GM18517 (cell line): ENCODE measurements around the gene NOL9.

Experiments
- ATAC-seq: cut with Tn5 transposase; IDR thresholded peaks from one replicate; pipeline ENCODE4 v1.9.1; 2021; ENCODE audit warnings: mild to moderate bottlenecking, moderate library complexity; ENCODE audit not compliant: unreplicated experiment

Gene NOL9

GRCh38 chr1:6473974-6474814 lies 80.1 kb downstream of the NOL9 start:
- ATAC-seq = no peak

- no peak for ATAC-seq
These were observed 81.2 kb downstream of the NOL9 start for GRCh38 chr1:6473156-6473555.

- ATAC-seq = no peak
These were observed 81.9 kb downstream of the NOL9 start for GRCh38 chr1:6472391-6472790.

DNA sequence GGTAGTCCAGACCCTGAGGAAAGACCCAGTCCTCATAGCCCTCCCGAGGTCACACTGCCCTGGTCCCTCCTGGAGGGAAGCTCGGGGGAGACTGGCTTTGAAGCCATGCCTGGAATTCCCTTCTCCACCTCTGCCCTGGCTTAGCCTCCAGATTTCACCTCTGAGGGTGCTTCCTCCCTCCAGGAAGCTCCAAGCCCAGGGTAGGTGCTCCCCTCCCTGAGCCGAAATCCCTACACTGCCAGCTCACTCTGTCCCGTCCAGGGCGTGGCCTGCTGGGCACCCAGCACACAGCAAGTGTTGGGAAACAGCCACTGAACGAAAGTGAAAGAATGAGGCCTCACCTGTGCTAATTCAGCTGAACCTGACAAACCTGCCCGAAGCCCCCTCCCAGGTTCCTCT lies 82.3 kb downstream of the NOL9 start:
- ATAC-seq = no peak
